Thoracic aorta (tissue), 2 donors: ENCODE measurements around the gene HDAC7. TPM values are rescaled to one million over a fixed set of nuclear protein-coding genes. Genes with fewer than 3 reads are reported as not detected.

Experiments
- ATAC-seq: fragments of 150-250 bp; one replicate; pipeline ENCODE4 v1.8.0; 2017; ENCODE audit warnings: low read depth; ENCODE audit not compliant: insufficient number of reproducible peaks, low FRiP score
- DNase-seq: peaks from one replicate; pipeline ENCODE4 v3.0.0-alpha.2; 2020; ENCODE audit warnings: low spot score
- H3K27ac ChIP-seq, 2 donors: fragments of 200-600 bp; sonication (generic); 1 replicate in 1 of 2; 2 replicates in 1 of 2; pipeline ENCODE4 v1.5.1; 2016; ENCODE audit warnings: mild to moderate bottlenecking in 2 of 2, moderate library complexity in 2 of 2
- H3K27me3 ChIP-seq: fragments of 200-600 bp; sonication (generic); replicated peaks from 2 replicates; pipeline ENCODE4 v1.6.0; 2016; ENCODE audit warnings: mild to moderate bottlenecking; ENCODE audit not compliant: insufficient read depth
- H3K36me3 ChIP-seq: fragments of 200-600 bp; sonication (generic); one replicate; pipeline ENCODE4 v1.5.1; 2016
- H3K4me1 ChIP-seq, 2 donors: fragments of 200-600 bp; sonication (generic); 1 replicate in 1 of 2; 2 replicates in 1 of 2; pipeline versions ENCODE4 v1.5.1 to v1.6.0; 2016; ENCODE audit warnings: low read depth in 2 of 2, mild to moderate bottlenecking in 1 of 2; ENCODE audit not compliant: control insufficient read depth in 1 of 2
- H3K4me3 ChIP-seq: fragments of 200-600 bp; sonication (generic); 2 replicates; pipeline ENCODE4 v1.5.1; 2016; ENCODE audit warnings: mild to moderate bottlenecking
- H3K9me3 ChIP-seq: fragments of 200-600 bp; sonication (generic); 2 replicates; pipeline ENCODE4 v1.5.1; 2016
- CTCF ChIP-seq: fragments of 200-600 bp; sonication (generic); IDR thresholded peaks from one replicate; pipeline ENCODE4 v1.5.1; 2019; ENCODE audit warnings: antibody characterized with exemption
- total RNA-seq, 2 donors: library from RNA; depleted of rRNA; stranded (reverse); fragments of >200 nt; gene quantifications; one replicate each; pipeline versions ENCODE4 v1.1.0 to v1.2.3, GENCODE V29; 2016

HDAC7 gene
- total RNA-seq, 2 donors from 2014 or later, result 77.8 to 112 TPM

DNA sequence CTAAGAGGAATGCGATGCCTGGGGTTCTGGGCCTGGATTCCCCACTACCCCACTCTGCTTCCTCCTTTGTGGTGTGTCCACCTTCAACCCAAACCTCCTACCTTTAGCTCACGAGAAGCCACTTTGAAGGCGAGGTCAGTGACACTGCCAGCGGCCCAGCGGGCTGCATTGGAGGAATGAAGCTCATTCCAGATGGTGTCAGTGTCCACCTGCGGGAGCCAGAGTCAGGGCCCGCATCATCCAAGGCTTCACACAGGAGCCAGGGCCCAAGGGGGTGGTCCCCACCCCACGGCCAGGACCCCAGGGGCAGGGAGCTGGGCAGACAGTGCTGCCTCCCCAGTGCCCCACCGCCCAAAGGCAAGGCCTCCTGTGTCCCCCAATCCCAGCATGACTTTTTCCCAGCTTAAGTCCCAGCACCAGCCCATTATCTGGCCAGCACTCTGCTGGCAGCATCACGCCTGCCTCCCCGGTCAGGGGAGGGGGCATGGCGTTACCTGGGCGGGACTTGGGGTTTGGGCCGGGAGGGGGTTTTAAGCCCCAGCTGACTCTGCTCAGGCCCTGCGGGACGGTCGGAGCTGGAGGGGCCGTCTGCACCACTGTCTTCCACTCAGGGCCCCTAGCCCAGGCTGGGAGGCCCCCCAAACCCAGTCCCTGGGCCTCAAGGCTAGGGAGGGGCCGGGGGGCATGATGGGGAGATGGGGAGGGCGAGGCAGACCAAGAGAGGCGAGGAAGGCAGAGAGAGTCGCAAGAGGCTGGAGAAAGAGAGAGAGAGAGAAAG lies 29.8 kb downstream of the HDAC7 start:
- no peak for TF ChIP-seq CTCF
- H3K27ac ChIP-seq, result peak overlapping the region in 1 of 2 donors; percentile 26
- ATAC-seq, result no peak
- H3K4me1 ChIP-seq, result peaks cover 0 to 11% of the 10 kb centered on the region in 2 donors
- DNase-seq, result no peak
- H3K27me3 ChIP-seq, result no peaks in the 10 kb centered on the region
- H3K36me3 ChIP-seq, result peaks cover 93% of the 10 kb centered on the region
- no peaks in the 10 kb centered on the region for H3K9me3 ChIP-seq
- no peak overlapping the region for H3K4me3 ChIP-seq

- peaks cover 93% of the 10 kb centered on the region for H3K36me3 ChIP-seq
- peaks cover 0 to 11% of the 10 kb centered on the region in 2 donors for H3K4me1 ChIP-seq
- no peaks in the 10 kb centered on the region for H3K9me3 ChIP-seq
- H3K4me3 ChIP-seq, result no peak overlapping the region
- no peak for ATAC-seq
- no peak overlapping the region for H3K27ac ChIP-seq
- TF ChIP-seq CTCF, result no peak
- no peak for DNase-seq
- H3K27me3 ChIP-seq, result no peaks in the 10 kb centered on the region
These were observed 30.6 kb downstream of the HDAC7 start for GRCh38 chr12:47789141-47789540.

GRCh38 chr12:47787596-47788319 lies 31.9 kb downstream of the HDAC7 start:
- Histone ChIP-seq H3K4me3 (no peak overlapping the region), H3K27ac (peak overlapping the region; percentile 18 to 56), H3K36me3 (peaks cover 94% of the 10 kb centered on the region)

GRCh38 chr12:47786662-47787280 lies 32.9 kb downstream of the HDAC7 start:
- Histone ChIP-seq H3K9me3 (no peaks in the 10 kb centered on the region), H3K4me3 (no peak overlapping the region), H3K27me3 (no peaks in the 10 kb centered on the region), H3K27ac (peak overlapping the region in 1 of 2 donors; percentile 56), H3K36me3 (peaks cover 86% of the 10 kb centered on the region), H3K4me1 (no peaks in the 10 kb centered on the region)
- no peak for TF ChIP-seq CTCF
- DNase-seq (no peak), ATAC-seq (no peak)

More at GRCh38 chr12:47787596-47788319, 31.9 kb downstream of the HDAC7 start:
- Histone ChIP-seq H3K9me3 (no peaks in the 10 kb centered on the region), H3K4me1 (no peaks in the 10 kb centered on the region), H3K27me3 (no peaks in the 10 kb centered on the region)
- TF ChIP-seq CTCF, result no peak
- ATAC-seq, result no peak
- no peak for DNase-seq
